RWPE1 (cell line): ENCODE results near the gene ZNF169.
"Not testable (repeated sequence)": the region's sequence is repeated elsewhere in the genome, so short reads cannot be mapped to it uniquely, and the experiment has no call there.

Experiments
- CTCF ChIA-PET: fragments of 350-600 bp; sonication (Branson Sonifier 250); formaldehyde crosslinking; extraction: SDS; loops from one replicate; lab custom pipeline; 2021; lab: Yijun Ruan, JAX
- POLR2A ChIA-PET: fragments of 400-600 bp; formaldehyde crosslinking; extraction: SDS; loops from one replicate; lab custom pipeline; 2020; ENCODE audit warnings: antibody characterized with exemption; ENCODE audit not compliant: low non-redundant PET; lab: Yijun Ruan, JAX
- DNase-seq: peaks from one replicate; pipeline ENCODE4 v3.0.0; 2012; ENCODE audit warnings: low spot score
- H3K27ac ChIP-seq: fragments of 450-650 bp; 2 replicates; pipeline ENCODE4 v1.5.1; 2017
- CTCF ChIP-seq: fragments of 450-650 bp; conservative IDR thresholded peaks from 2 replicates; pipeline ENCODE4 v1.5.1; 2017; ENCODE audit warnings: low read depth, mild to moderate bottlenecking

Gene ZNF169

DNA sequence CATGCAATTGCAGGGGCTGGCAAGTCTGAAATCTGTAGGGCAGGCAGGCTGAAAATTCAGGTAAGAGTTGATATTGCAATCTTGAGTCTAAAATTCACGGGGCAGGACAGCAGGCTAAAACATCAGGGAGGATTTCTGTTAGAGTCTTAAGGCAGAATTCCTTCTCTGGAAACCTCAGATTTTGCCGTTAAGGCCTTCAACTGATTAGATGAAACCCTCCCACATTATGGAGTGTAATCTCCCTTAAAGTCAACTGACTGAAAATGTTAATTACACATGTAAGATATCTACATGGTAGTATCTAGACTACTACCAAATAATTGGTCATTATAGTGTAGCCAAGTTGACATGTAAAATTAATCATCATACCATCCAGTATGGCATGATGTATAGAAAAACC is 3.1 kb upstream of the ZNF169 start:
- no peak for DNase-seq
- ChIA-PET CTCF (no interaction called here), POLR2A (no interaction called here)
- no peak overlapping the region for H3K27ac ChIP-seq
- TF ChIP-seq CTCF: no peak

DNA sequence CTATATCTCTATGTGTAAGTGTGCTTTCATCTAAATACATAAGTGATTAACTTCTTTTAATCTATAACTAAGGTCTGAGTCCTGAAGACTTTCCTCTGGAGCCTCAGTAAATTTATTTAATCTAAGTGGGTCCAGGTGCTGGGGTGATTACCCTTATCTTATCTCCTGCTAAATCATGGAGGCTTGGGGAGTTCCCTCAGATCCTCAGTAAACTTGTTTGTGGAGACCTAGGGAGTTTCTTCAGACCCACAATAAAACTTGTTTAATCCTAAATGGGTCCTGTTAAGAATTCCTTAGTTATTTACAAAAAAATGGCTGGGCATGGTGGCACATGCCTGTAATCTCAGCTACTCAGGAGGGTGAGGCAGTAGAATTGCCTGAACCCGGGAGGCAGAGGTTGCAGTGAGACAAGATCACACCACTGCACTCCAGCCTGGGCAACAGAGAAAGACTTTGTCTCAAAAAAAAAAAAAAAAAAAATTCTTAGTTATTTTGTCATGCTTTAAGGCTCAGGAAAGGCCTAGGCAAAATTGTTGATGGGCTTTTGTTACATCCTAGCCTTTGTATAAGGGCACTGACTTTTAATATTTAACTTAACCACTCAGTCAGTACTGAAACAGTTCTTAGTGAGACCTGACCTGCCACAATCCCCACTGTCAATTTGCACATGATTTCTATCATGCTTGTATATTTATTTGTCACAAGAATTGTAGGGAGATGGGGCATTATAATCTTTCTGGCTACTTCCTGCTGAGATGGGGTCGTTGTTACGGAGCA is 6.7 kb downstream of the ZNF169 start:
- DNase-seq, CTCF ChIA-PET, H3K27ac ChIP-seq, POLR2A ChIA-PET: not testable (repeated sequence)

DNA sequence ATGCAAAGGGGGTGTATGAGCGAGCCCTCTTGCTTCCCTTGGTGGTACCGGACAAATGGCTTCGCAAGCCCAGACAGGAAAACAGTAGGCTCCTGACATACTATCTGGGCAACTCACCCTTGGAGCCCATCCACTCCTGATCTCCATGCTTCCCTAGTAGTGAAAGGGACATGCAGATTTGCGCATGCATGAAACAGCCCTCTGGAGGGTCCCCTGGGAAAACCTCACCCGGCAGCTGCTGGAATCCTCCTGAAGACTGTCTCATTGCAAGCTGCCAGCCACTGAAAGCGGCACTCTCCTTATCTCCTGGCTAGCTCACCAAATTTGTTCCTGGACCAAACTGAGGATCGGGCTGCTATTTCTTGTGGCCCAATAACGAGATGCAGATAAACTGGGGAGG is 10.2 kb downstream of the ZNF169 start:
- ChIA-PET POLR2A (no interaction called here), CTCF (interaction anchor here (0.6 kb wide), 1 partner anchor 9 kb away, joined by 4 read pairs; no protein-coding TSS in a partner anchor)
- H3K27ac ChIP-seq: peak overlapping the region; percentile 22; the same call in 1 of the 2 replicates
- TF ChIP-seq CTCF: no peak
- no peak for DNase-seq

DNA sequence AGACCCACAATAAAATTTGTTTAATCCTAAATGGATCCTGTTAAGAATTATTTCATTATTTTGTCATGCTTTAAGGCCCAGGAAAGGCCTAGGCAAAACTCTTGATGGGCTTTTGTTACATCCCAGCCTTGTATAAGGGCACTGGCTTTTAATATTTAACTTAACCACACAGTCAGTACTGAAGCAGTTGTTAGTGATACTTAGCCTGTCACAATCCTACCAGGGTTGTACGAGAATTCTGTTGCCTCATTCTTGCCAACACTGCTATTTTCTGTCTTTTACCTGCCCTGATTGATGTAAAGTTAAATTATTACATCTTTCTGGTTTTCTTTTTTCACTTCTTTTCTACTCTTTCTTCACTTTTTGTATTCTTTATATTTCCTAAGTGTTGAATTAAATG is 10.9 kb downstream of the ZNF169 start:
- DNase-seq: no peak
- ChIA-PET CTCF (no interaction called here), POLR2A (no interaction called here)
- H3K27ac ChIP-seq: no peak overlapping the region
- TF ChIP-seq CTCF: no peak

GRCh38 chr9:94277029-94277428 is 17.9 kb downstream of the ZNF169 start:
- CTCF ChIA-PET: interaction anchor here (0.7 kb wide), 1 partner anchor 262 kb away, joined by 5 read pairs; no protein-coding TSS in a partner anchor
- POLR2A ChIA-PET, H3K27ac ChIP-seq, DNase-seq: not testable (repeated sequence)

GRCh38 chr9:94277885-94278536 is 18.9 kb downstream of the ZNF169 start:
- no peak for DNase-seq
- ChIA-PET CTCF (interaction anchor here (0.6 to 1.0 kb wide), 4 partner anchors 9 to 1123 kb away, joined by 3 to 5 read pairs (median 4); no protein-coding TSS in a partner anchor), POLR2A (no interaction called here)
- H3K27ac ChIP-seq: no peak overlapping the region
- no peak for TF ChIP-seq CTCF

DNA sequence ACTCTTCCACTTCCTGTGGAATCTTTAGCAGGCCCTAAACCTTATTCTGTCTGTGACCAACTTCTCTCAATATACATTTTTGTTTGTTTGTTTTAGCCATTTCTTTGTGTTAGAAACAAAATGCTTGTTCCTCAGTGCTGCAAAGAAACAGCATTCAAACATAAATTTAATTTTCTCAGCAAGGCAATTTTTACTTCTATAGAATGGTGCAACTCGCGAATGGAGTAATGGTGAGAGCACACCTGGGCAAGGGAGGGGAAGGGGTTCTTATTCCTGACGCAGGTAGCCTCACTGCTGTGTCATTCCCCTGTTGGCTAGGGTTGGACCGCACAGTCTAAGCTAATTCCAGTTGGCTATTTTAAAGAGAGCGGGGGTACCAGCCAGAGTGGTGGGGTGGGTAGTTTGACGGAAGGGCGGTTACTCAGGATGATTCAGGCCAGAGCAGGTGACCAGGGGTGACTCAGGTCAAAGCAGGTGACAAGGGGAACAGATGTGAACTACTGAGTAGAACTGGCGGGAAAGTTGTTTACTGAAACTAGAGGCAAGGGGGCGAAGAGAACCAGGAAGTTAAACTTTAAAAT is 21.4 kb downstream of the ZNF169 start:
- POLR2A ChIA-PET: no interaction called here
- no peak for DNase-seq
- TF ChIP-seq CTCF: no peak
- CTCF ChIA-PET: interaction anchor here (0.7 kb wide), 1 partner anchor 19 kb away, joined by 3 read pairs; no protein-coding TSS in a partner anchor
- H3K27ac ChIP-seq: no peak overlapping the region
